Activated naive CD8-positive, alpha-beta T cell treated with anti-CD3 and anti-CD28 coated beads, Interleukin-2, amount 50 U/mL, for 16 hours (primary cell): ENCODE results near the gene CHRNA5.
"Not testable (repeated sequence)": the region's sequence is repeated elsewhere in the genome, so short reads cannot be mapped to it uniquely, and the experiment has no call there.

Experiments
- DNase-seq: peaks from one replicate; pipeline ENCODE4 v3.0.0-alpha.2; 2020; ENCODE audit warnings: low read depth, low spot score

CHRNA5 gene

DNA sequence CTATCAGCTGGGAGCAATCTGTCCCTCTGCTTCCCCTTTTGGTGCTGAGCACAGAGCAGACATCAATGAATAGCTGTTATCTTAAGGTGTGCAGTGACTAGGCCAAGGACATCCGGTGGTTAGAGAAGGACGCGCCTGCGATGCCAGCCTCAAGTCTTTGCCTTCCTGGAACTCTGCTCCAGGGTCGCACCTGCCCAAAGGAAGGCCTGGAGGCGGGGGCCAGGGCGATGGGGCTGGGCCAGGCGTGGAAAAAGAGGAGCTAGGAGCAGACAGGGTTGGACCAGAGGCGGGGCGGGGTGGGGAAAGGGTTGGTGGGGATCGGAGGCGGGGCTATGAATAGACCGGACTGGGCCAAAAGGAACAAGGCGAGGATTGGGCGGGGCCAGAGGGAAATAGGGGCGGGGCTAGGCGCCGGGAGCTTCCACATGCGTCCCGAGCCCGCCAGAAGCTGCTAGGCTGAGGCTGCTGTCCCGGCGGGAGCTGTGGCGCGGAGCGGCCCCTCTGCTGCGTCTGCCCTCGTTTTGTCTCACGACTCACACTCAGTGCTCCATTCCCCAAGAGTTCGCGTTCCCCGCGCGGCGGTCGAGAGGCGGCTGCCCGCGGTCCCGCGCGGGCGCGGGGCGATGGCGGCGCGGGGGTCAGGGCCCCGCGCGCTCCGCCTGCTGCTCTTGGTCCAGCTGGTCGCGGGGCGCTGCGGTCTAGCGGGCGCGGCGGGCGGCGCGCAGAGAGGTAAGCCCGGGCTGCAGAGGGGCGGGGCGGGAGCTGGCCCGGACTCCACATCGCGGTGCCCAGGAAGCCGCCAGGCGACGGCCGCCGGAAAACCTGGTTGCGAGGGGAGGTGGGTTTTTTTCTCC is at the start of gene CHRNA5:
Gene CHRNA5, plus strand, starts transcription at position 424 of the 854 bp plus-strand sequence. Its CDS starts 200 bp downstream, at position 624.
- DNase-seq, result peak; percentile 3

DNA sequence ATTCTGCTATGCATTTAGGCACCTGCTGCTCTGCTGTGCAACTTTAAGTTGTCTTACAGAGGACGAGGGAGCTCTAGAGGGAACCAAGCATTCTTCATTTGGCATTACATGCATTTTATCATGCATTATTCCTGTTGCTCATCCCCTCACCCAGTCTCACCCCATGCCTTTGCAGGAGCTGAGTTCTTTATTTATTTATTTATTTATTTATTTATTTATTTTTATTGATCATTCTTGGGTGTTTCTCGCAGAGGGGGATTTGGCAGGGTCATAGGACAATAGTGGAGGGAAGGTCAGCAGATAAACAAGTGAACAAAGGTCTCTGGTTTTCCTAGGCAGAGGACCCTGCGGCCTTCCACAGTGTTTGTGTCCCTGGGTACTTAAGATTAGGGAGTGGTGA is 45.3 kb upstream of the CHRNA5 start:
- DNase-seq, result not testable (repeated sequence)

DNA sequence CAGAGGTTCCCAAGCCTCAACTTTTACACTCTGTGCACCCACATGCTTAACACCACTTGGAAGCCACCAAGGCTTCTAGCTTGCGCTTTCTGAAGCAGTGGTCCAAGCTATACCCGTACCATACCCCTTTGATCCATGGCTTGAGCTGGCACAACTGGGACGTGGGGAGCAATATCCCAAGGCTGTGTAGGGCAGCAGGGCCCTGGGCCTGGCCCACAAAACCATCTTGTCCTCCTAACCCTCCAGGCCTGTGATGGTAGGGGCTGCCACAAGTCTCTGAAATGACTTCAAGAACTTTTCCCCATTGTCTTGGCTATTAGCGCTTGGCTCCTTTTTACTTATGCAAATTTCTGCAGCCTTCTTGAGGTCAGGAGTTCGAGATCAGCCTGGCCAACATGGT is 41.1 kb upstream of the CHRNA5 start:
- no peak for DNase-seq

DNA sequence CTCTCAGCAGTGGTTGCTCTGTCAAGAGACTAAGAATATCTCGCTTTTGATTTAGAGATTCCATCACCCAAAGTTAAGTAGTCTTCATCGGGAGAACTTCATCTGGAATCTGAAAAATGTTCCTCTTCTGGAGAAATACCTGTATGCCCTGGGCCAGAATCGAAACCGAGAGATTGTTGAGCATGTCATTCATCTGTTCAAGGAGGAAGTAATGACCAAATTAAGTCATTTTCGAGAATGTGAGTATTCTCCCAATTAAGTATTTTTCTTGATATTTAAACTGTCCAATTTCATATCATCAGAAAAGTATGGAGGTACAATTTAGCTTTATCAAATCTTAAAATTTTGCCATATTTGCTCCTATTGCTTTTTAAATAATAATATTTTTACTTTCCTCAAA is 38.0 kb upstream of the CHRNA5 start:
- DNase-seq, result no peak

DNA sequence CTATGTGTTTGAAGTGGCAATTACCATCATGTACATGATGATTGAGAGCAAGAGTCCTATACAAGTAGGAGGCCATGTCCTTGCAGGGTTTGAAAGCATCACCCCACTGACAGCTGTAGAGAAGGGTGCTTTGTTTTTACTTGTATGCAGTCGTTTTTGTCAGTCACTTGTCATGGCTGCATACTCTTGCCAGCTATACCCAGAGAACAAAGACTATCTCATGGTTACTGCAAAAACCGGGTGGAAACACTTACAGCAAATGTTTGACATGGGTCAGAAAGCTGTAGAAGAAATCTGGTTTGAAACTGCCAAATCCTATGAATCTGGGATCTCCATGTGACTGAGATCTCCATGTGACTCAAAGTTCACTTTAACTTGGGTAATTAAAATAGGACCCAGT is 32.0 kb upstream of the CHRNA5 start:
- DNase-seq, result no peak

DNA sequence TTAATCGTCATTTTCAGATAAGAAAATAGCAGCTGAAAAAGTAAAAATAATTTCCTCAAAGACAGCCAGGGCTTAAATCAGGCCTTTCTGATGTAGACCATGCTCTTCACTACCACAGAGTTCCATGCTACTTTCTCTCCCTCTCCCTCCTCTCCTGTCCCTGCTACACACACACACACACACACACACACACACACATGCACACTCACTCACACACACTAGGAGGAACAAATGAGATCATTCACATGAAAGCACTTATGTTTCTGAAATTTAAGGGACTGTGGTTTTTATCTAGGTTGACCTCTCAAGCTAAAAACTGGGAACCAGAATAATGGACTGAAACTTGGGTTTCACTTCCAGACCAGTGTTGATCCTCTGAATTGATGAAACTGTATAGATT is 29.2 kb upstream of the CHRNA5 start:
- no peak for DNase-seq

DNA sequence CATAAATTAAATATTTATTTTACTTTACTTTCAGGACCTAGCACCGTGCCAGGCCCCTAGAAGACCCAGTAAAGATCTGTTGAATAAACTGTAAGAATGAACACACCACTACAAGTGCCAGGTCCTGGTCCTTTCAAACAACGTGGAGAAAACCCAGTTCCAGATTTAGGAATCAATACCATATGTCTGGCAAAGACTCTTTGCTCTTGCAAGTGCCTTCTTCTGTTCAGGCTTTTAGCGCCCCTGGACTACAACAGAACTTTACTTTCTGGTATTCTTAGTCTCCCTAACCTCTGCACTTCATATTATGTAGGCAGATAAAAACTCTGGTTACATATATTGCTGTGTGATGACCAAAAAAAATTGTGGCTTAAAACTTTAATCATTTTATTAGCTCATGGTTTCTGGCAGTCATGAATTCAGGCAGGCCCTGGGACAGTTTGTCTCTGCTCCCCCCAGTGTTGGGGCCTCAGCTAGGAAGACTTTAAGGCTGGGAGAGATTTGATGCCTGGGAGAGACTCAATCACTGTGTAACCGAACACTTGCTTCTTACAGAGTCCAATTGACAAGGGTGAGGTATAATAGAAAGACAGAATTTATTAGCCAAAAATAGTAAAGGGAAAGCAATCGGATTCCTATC is 27.9 kb upstream of the CHRNA5 start:
- no peak for DNase-seq

DNA sequence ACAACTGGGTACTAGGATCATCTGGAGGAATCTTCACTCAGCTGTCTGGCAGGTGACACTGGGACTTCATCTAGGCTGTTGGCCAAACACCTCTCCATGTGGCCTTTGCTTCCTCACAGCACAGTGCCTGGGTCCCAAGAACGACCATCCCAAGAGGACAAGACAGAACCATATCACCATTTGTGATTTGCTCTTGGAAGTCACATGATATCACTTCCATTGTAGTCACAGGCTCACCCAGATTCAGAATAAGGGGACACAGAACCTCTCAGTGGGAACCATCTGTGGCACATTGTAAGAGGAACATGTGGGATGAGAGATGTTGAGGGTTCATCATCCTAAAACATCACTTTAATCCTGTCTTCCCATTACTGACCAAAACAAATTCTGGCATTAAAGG is 27.0 kb upstream of the CHRNA5 start:
- DNase-seq, result no peak

DNA sequence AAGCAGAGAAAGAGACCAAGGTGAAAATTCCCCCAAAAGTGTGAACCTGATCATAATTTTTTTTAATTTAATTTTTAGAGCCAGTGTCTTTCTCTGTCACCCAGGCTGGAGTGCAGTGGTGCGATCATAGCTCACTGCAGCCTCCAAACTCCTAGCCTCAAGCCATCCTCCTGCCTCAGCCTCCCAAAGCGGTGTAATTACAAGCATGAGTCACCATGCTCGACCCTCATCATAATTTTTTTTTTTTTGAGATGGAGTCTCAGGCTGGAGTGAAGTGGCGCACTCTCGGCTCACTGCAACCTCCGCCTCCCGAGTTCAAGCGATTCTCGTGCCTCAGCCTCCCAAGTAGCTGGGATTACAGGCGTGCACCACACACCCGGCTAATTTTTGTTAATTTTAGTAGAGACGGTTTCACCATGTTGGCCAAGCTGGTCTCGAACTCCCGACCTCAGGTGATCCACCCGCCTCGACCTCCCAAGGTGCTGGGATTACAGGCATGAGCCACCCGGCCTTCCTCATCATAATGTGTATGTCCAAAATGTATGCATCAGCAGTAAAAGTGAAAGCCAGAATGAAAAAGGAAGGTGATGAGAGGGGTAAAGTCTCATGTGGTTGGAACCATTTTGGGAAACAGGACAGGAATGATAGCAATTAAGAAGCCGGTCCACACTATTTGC is 25.7 kb upstream of the CHRNA5 start:
- not testable (repeated sequence) for DNase-seq

DNA sequence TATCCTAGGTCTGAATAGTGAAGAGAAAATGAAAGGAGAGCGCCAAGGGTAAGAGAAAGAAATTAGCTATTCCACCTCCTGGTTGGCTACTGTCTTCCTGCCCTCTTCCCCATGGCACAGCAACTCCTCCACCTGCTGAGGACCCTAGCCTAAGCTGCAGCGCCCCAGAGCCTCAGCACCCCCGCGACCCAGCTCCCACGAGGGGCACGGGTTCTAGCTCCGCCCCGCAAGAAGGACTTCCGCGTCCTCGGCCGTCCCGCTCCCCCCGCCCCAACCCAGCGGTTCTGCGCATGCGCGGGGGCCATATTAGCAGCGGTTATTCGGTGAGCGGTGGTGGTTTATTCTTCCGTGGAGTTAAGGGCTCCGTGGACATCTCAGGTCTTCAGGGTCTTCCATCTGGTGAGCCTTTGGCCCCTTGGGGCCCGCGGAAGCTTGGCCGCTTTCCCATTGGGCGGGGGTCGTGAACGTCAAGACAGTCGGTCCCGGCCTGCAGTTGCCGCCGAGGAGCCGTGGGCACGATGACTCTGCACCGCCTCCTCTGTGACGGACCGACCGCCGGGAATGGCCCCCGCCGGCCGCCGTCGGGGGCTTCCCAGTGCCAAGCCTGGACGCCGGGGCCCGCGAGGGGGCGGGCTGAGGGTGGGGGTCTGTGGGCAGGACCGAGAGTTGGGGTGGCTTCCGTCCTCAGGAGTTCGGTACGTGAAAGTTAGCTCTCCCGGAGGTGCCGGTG is 25.0 kb upstream of the CHRNA5 start, which contains the start of gene PSMA4:
Gene PSMA4, plus strand, starts transcription at position 304 of the 730 bp plus-strand sequence. CDS start 1,484 bp downstream, outside the sequence.
- DNase-seq, result peak; percentile 91

DNA sequence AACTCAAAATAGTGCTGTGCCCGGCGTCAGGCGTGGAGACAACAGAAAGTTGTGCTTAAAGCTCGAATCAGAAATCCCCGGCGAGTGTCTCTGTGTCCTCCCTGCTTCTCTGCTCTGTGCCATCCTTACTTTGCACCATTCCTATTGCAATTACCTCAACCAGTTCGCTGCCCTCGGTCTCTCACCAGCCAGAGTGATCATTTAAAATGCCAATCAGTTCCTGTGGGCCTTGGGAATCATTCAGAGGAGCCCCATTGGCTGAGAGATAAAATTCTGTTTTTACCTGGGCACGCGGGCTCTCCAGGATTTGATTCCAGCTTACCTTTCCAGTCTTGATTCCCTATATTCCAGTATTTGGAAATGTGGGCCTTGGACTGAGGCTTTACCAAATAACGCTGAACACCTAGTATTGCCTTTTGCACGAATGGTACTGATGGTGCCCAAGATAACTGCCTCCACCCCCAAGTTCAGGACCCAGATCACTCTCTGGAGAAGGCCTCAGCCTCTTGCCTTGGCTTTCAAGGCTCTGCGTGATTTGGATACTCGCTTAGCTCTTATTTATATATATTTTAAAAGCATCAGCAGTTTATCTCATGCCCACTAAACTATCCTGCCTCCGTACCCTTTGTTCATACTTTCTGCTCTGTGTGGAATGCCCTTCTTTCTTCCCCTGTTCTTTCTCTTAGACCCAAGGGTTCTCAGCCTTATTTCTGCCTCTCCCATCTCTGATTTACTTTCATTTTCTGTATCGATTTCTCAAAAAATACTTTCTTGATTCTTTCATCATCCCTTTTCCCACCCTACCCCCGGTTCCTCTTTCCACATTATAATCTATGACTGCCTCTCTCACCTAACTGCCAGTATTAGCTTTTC is 24.2 kb upstream of the CHRNA5 start:
- no peak for DNase-seq

DNA sequence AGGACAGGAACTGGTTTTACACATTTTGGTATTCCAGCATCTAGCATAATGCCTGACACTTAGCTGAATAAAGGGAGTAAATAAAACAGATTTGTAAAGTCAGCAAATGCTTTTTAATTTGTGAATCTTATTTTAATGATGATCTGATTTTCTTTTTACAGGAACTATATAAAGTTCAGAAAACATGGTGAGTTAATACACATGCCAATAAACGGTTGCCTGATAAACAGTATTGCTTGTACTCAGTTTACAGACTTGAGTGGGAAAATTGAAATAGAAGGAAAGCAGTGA is 23.6 kb upstream of the CHRNA5 start:
- DNase-seq, result no peak

DNA sequence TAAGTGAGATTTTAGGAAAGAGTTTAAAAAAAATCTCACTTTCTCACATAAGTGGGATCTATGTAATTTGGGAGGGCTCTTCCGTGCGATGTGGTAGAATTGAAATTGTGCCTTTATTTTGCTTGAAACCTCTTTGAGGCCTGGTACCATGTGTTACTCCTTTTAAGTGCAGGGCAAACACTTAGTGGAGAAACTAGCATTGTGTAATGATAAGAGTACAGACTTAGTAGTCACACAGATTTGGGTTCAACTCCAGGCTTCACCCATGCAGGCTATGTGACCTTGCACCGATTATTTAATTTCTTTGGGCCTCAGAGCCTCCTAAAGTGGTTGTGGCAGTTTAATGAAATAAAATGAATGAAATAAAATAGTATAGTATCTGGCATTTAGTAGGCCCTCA is 22.7 kb upstream of the CHRNA5 start:
- DNase-seq, result no peak

DNA sequence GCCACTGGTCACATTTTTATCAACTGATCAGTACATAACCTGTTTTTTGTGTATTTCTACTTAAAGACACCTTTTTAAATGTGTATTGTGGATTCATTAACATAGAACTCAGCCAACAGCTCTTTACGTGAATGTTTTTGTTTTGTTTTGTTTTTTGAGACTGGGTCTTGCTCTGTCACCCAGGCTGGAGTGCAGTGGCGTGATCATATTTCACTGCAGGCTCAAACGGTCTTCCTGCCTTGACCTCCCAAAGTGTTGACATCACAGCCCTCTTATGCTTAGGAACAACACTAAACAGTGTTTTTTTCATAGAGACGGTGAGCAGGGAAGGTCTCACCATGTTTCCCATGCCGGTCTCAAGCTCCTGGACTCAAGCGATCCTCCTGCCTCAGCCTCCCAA is 15.1 kb upstream of the CHRNA5 start:
- no peak for DNase-seq

DNA sequence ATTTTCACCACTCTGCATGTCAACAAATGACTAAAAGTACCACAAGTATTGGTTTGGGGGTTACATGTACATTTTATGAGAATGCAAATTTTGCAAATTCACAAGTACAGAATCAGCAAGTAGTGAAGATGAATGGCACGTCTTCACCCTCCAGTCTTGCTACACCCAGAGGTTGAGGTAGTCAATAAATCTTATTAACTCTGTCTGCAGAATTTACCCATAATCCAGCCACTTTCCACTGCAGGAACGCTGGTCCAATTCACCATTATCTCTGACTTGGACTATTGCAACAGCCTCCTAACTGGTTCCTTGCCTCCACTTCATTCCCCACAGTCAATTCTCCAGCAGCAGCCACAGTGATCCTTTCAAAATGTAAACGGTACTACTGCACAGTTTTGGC is 14.5 kb upstream of the CHRNA5 start:
- no peak for DNase-seq

DNA sequence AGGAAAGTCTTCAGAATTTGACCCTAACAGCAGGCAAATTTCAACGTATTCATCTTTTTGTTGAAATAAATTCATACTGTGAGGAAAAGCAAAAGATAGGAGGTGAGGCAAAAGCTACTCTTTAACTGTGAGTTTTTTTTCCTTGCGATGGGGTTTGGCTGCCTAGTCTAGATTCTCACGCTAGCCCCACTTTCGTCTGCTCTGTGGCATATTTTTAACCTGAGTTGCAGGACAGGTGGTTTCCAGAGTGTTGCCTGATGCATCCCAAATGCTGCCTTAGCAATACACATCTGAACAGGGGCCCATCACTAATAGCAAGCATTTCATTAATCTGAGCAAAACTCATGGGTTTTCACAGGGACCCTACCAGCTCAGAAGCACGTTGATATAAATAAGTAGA is 13.4 kb upstream of the CHRNA5 start:
- DNase-seq, result no peak

DNA sequence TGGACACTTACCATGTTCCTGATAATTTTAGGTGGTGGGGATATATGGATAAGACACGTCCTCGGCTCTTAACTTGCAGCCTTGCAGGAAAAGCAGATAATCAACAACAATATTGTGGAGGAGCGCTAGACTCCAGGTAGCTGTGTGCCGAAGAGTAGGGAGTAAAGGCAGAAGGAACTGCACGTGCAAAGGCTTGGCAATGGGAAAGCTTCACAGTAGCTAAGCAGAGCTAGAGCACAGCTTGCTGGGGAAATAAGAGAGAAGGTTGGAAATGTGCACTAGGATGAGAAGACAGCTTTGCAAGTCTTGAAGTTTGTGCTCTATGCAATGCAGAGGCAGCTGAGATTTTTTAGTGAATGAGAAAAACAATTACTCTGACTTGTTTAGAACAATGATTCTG is 12.7 kb upstream of the CHRNA5 start:
- no peak for DNase-seq

DNA sequence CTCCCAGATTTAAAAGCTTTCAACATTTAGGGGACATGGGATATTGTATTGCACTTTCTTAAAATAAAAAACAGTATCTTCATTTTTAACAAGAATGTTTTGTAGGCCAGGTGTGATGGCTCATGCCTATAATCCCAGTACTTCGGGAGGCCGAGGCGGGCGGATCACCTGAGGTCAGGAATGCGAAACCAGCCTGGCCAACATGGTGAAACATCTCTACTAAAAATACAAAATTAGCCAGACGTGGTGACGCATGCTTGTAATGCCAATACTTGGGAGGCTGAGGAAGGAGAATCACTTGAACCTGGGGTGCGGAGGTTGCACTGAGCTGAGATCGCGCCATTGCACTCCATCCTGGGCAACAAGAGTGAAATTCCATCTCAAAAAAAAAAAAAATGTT is 5.1 kb upstream of the CHRNA5 start:
- not testable (repeated sequence) for DNase-seq

DNA sequence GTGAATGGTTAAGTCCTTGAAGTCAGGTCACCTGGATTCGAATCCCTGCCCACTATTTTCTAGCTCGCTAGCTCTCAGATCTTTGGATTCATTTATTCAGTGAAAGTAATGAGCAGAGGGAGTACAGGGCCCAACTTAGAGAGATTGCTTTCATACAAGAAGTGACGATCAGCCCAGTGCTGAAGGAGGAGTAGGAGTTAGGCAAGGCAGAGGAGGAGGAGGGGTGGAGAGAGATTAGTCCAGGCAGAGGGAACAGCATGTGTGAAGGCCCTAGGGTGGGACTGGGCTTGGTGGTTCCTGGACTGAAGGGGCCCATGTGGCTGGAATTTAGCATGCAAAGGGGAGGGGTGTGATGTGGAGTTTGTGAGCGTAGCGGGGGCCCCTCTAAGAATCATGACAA is 3.8 kb upstream of the CHRNA5 start:
- DNase-seq, result no peak

DNA sequence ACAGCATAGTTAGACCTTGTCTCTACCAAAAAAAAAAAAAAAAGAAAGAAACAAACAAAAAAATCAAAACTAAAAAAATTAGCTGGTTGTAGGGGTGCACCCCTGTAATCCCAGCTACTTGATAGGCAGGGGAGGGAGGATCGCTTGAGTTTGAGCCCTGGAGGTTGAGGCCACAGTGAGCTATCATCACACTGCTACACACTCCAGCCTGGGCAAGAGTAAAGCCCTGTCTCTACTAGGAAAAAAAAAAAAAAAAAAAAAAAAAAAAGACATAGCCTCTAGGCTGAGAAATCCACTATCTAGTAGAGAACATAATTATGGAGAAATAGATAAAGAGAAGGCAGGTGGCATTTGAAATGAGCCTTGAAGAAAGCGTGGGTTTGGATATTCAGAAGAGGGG is 2.2 kb upstream of the CHRNA5 start:
- DNase-seq, result no peak

DNA sequence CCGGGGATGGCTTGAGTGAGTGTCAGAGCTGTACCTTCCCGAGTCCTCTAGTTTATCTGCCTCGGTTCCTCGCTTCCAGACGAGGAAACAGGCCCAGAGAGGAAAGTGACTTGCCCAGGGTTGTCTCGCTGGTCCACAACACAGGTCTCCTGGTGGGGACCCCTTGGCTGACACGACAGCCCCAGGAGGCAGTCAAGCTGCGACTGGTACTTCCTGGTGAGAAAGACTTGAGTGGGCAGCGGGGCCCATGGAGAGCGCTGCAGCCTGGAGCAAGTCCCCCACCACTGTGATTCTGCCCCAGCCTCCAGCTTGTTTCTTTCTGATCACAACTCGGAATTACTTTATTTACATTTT is 600 bp upstream of the CHRNA5 start:
- DNase-seq, result no peak
